GM18519 (cell line): Measurements from ENCODE around the gene COX4I1.
"Not testable (repeated sequence)": the region's sequence is repeated elsewhere in the genome, so short reads cannot be mapped to it uniquely, and the experiment has no call there.

ENCODE experiments used
- ATAC-seq: cut with Tn5 transposase; IDR thresholded peaks from one replicate; pipeline ENCODE4 v1.9.1; 2021; ENCODE audit warnings: mild to moderate bottlenecking, moderate library complexity; ENCODE audit not compliant: unreplicated experiment, low FRiP score

Gene COX4I1

DNA sequence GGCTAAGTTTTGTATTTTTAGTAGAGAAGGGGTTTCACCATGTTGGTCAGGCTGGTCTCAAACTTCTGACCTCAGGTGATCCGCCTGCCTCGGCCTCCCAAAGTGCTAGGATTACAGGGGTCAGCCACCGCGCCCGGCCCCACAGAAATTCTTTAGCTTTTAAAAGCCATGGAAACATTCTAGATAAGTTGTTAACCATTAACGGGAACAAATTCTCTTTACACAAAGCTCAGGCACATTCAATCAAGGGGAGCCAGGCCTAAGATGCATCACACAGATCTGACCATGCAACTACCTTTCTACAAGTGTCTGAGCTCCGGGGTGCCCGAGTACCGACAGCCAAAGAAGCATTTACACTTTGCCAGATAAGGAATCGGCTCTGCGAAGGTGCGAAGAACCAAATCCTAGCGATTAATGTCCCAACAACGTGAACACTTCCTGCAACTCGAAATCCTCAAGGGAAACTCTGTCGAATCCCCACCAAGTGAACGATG, 1.2 kb upstream of the COX4I1 start:
- no peak for ATAC-seq

- peak; percentile 8 for ATAC-seq
These were observed 496 bp upstream of the COX4I1 start for GRCh38 chr16:85798901-85799496.

GRCh38 chr16:85800321-85800669, 800 bp downstream of the COX4I1 start:
- ATAC-seq, result no peak

GRCh38 chr16:85803570-85803969, 4.1 kb downstream of the COX4I1 start:
- no peak for ATAC-seq

DNA sequence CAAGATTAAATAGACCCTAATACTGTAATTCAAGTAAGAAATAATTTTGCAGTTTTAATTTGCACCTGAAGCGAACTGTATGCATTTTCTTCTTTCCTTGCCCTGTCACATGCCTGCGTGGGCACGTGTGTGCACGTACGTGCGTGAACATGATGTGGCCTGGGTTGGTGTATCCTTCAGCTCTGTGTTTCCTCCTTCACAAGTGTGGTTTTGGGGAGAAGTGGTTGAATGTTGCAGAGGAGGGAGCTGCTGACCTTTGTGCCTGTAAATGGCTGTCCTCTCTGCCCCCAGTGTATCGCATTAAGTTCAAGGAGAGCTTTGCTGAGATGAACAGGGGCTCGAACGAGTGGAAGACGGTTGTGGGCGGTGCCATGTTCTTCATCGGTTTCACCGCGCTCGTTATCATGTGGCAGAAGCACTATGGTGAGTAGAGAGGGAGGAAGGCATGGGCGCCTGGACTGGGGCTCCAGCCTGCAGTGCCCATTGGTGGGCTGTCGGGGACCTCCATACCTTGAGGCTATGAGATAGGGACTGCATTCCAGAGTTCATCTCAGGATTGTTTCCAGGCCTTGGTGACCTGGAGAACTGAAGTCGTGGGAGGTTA, 6.0 kb downstream of the COX4I1 start:
- no peak for ATAC-seq

GRCh38 chr16:85806539-85806938, 7.0 kb downstream of the COX4I1 start:
- ATAC-seq, result no peak

DNA sequence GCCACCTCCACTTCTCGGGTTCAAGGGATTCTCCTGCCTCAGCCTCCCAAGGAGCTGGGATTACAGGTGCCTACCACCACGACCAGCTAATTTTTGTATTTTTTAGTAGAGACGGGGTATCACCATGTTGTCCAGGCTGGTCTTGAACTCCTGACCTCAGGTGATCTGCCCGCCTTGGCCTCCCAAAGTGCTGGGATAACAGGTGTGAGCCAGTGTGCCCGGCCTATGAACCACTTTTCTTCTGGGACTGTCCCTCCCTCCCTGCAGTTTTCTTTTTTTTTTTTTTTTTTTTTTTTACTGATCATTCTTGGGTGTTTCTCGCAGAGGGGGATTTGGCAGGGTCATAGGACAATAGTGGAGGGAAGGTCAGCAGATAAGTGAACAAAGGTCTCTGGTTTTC, 7.8 kb downstream of the COX4I1 start:
- ATAC-seq, result not testable (repeated sequence)

DNA sequence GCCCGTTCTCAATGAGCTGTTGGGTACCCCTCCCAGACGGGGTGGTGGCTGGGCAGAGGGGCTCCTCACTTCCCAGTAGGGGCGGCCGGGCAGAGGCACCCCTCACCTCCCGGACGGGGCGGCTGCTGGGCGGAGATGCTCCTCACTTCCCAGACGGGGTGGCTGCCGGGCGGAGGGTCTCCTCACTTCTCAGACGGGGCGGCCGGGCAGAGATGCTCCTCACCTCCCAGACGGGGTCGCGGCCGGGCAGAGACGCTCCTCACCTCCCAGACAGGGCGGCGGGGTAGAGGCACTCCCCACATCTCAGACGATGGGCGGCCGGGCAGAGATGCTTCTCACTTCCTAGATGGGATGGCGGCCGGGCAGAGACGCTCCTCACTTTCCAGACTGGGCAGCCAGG, 8.6 kb downstream of the COX4I1 start:
- not testable (repeated sequence) for ATAC-seq

DNA sequence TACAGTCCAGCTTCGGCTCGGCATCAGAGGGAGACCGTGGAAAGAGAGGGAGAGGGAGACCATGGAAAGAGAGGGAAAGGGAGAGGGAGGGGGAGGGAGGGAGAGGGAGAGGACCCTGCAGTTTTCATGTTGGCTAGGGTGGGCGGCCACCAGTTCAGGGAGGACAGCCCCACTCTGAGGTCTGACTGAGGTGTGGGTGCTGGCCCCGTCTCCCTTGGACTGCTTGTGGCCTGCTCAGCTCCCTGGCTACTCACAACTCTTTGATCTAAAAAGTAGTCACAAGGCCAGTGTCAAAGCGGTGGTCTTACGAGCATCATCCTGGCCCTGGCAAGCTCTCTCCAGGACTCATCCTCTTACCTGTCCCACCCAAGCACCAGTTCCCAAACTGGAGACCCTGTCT, 9.4 kb downstream of the COX4I1 start:
- no peak for ATAC-seq

GRCh38 chr16:85809645-85810044, 10.2 kb downstream of the COX4I1 start:
- ATAC-seq, result no peak

GRCh38 chr16:85810097-85810741, 10.7 kb downstream of the COX4I1 start:
- no peak for ATAC-seq

DNA sequence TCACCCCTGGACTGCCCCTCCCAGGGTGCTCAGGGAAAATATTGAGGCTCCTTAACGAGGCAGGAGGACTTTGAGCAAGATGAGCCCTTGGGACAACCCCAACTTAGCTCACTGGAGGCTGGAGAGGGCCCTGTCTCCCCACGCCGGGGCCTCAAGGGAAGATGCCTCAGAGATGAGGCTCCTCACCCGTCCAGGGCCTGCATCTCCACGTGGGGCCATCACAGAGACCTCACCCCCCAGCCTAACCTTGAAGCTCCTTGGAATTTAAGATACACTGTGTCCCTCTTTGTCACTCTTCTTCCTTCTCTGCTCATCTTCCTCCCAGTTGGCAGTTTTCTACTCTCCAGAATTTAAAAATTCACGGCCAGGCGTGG, 11.2 kb downstream of the COX4I1 start:
- no peak for ATAC-seq

DNA sequence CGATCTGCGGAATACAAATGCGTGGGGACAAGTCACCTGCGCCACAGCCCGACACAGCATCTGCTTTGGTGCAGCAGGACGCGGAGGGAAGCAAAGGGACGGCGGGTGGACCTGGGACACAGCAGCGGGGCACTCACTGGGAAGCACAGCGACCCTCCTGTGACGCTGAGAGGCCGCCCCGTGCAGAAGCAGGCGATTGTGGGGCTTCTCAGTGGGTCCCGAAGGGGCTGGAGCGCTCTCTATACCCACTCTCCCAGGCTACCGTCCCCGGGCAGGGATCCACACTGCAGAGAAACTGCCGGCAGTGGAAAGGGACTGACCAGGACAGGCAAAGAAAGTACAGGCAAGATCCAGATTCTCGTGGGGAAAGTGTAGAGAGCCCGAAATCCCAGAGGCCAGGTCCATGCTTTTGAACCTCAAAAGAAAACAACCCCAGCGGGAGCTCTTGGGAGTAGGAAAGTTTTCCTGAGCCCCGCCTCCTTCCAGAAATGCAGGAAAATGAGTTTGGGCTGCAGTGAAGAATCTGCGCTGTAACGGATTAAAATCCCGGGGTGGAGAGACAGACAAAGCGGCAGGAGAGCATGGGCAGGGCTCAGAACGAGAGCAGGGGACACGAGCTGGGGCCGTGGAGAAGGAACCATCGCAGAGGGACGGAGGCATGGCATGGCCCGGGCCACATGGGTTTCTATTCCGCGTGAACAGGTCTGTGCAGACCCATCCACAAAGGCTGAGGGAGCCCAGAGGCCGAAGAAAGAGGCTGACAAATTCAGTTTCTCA, 12.7 kb downstream of the COX4I1 start:
- ATAC-seq, result no peak

- ATAC-seq, result no peak
These were observed 13.6 kb downstream of the COX4I1 start for GRCh38 chr16:85812811-85813700.

DNA sequence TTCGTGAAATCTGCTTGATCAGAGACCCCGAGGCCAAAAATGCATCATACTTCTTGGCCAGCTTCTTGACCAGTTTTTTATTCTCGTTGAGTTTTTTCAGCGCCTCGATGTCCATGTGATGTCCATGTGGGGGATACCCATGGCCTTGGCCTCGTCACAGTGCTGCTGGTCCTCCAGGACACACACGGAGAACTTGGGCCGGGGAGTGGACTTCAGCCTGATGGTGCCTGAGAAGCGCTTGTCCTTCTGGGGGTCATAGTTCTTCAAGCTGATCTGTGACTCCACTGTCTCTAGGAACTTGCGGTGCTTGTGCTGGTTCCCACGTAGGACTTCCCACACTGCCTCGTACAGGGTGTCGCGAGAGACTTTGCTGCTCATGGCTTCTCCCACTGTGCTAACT, 16.7 kb downstream of the COX4I1 start:
- no peak for ATAC-seq

- not testable (repeated sequence) for ATAC-seq
These were observed 17.7 kb downstream of the COX4I1 start for GRCh38 chr16:85817195-85817594.

DNA sequence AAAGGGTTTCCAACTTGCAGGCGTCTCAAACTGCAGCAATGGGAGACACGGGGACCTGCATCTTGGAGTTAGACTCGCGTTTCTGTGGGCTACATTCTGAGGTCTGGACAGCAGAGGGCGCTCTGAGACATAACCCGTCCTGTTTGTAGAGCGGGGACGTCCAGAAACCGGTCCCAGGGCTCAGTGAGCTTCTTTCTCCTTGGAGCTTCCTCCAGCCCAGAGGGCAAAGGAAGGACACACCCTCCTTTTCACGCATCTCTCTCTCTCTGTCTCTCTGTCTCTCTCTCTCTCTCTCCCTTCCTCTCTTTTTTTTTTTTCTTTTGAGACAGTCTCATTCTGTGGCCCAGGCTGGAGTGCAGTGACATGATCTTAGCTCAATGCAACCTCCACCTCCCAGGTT, 19.8 kb downstream of the COX4I1 start:
- no peak for ATAC-seq

DNA sequence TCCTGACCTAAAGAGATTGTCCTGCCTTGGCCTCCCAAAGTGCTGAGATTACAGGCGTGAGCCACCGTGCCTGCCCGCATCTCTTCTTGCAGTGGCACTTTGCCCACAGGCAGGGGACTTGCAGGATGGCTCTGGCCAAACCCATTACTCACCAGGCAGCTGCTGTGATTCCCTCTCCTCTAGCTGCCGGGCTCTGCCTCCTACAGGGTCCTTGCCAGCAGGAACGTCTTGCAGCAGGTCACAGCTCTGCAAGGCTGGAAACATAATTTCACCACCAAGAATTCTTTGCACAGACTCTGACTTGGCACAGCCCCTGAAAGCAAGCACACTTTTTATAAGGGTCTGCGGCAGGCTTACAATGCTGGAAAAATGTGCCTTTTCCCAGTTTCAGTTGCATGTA, 20.3 kb downstream of the COX4I1 start:
- ATAC-seq, result no peak

- ATAC-seq, result no peak
These were observed 21.3 kb downstream of the COX4I1 start for GRCh38 chr16:85820604-85821372.
